ENCODE data around the gene KIF6.

KIF6 gene

GRCh38 chr6:39440039-39440426 lies 285.2 kb downstream of the KIF6 start:
- TF ChIP-seq ELF4 (IDR thresholded peaks at IDR 0.05), result no peak
- ChIA-PET CTCF (no interaction called here), POLR2A (no interaction called here)
- no peak for DNase-seq (ENCODE audit: extremely low spot score)

GRCh38 chr6:39439342-39440038 lies 285.7 kb downstream of the KIF6 start:
- TF ChIP-seq FOXK2 (IDR thresholded peaks at IDR 0.05), result no peak

DNA sequence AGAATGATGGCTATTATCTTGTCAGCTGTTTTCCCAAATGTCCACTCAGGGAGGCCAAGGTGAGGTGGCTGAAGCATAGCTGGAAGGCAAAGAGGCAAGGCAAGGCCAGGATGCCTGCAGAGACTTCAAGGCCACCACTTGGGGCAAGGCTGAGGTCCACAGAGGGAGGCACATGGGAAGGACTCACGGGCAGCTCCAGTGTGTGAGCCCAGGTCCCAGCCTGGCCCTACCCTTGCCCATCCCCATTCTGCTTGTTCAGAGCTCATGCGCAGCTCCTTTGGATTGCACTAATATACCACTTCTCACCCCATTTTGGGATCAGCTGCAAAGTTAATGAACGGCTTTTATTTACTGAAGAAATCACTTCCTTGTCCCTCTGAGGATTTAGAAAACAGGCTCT lies 291.6 kb downstream of the KIF6 start:
- POLR2A ChIA-PET, result no interaction called here
- TF ChIP-seq NFRKB (IDR thresholded peaks at IDR 0.05) (no peak), TARDBP (IDR thresholded peaks at IDR 0.05) (no peak), SP1 (IDR thresholded peaks at IDR 0.05) (no peak), ZNF384 (IDR thresholded peaks at IDR 0.05) (no peak), HDGF (IDR thresholded peaks at IDR 0.05; ENCODE audit: borderline replicate concordance) (no peak), LEF1 (IDR thresholded peaks at IDR 0.05; ENCODE audit: borderline replicate concordance) (no peak), CTBP1 (IDR thresholded peaks at IDR 0.05; ENCODE audit: borderline replicate concordance) (no peak), SUZ12 (IDR thresholded peaks at IDR 0.05) (no peak), L3MBTL2 (conservative IDR thresholded peaks at IDR 0.05) (no peak)
- CTCF ChIA-PET, result no interaction called here

More at GRCh38 chr6:39439342-39440038, 285.7 kb downstream of the KIF6 start:
- ChIA-PET POLR2A (no interaction called here), CTCF (no interaction called here)
- DNase-seq (ENCODE audit: extremely low spot score), result no peak

DNA sequence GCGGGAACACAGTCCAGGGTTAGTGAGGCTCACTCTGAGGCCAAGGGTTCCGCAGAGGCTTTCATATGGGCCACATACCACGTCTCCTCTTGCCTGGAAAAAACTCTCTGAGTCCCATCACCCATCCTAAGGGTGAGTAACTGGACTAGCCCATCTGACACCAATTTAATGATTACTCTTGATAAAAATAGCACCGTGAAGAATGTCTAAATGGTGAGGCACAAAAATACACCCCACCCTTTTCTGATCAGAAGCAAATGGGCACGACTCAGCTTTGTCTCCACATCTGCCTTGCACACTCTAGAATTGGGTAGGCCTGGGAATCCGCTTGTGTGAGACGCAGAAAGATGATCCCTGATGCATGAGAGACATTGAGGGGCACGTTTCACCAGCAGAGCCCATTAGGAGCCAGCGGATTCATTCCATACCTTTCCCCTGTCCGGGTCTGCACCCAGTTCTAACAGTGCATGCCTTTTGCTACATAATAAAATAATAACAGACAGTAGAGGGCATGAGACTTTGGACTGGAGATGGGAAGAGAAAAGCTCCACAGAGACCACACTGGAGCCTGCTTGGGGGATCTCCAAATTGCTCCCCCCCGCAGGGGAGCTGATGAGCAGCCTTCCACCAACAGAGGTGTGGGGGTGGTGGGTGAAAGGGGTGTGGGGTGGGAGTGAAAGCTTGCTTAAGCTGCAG lies 292.7 kb downstream of the KIF6 start:
- ChIA-PET CTCF (interaction anchor here (0.5 kb wide), 1 partner anchor 53 kb away, joined by 3 read pairs; no protein-coding TSS in a partner anchor), POLR2A (no interaction called here)
- no peak for TF ChIP-seq HDGF (IDR thresholded peaks at IDR 0.05; ENCODE audit: borderline replicate concordance)
- no peak for TF ChIP-seq L3MBTL2 (conservative IDR thresholded peaks at IDR 0.05)
- no peak for TF ChIP-seq ELF4 (IDR thresholded peaks at IDR 0.05)
- TF ChIP-seq ARNT (IDR thresholded peaks at IDR 0.05), result no peak
- TF ChIP-seq PKNOX1 (IDR thresholded peaks at IDR 0.05), result no peak
- no peak for TF ChIP-seq BHLHE40 (IDR thresholded peaks at IDR 0.05; ENCODE audit: borderline replicate concordance)
- no peak for TF ChIP-seq NFRKB (IDR thresholded peaks at IDR 0.05)
- TF ChIP-seq SP1 (IDR thresholded peaks at IDR 0.05), result no peak
- TF ChIP-seq ZNF384 (IDR thresholded peaks at IDR 0.05), result no peak
- no peak for TF ChIP-seq LEF1 (IDR thresholded peaks at IDR 0.05; ENCODE audit: borderline replicate concordance)
- no peak for TF ChIP-seq FOXM1 (IDR thresholded peaks at IDR 0.05; ENCODE audit: borderline replicate concordance)
- no peak for TF ChIP-seq SUZ12 (IDR thresholded peaks at IDR 0.05)
- no peak for TF ChIP-seq CTBP1 (IDR thresholded peaks at IDR 0.05; ENCODE audit: borderline replicate concordance)
- TF ChIP-seq FOXK2 (IDR thresholded peaks at IDR 0.05), result no peak
- TF ChIP-seq TARDBP (IDR thresholded peaks at IDR 0.05), result no peak
- TF ChIP-seq FOXA1 (IDR thresholded peaks at IDR 0.05), result no peak
- DNase-seq (ENCODE audit: extremely low spot score), result no peak

More for the DNA sequence above, 291.6 kb downstream of the KIF6 start:
- no peak for DNase-seq (ENCODE audit: extremely low spot score)

GRCh38 chr6:39430871-39431523 lies 294.2 kb downstream of the KIF6 start:
- CTCF ChIA-PET, result interaction anchor here (0.8 kb wide), 1 partner anchor 129 kb away, joined by 4 read pairs; no protein-coding TSS in a partner anchor
- DNase-seq (ENCODE audit: extremely low spot score), result no peak
- TF ChIP-seq FOXA1 (IDR thresholded peaks at IDR 0.05), result no peak
- TF ChIP-seq ELF4 (IDR thresholded peaks at IDR 0.05), result no peak
- TF ChIP-seq BHLHE40 (IDR thresholded peaks at IDR 0.05; ENCODE audit: borderline replicate concordance), result no peak
- no peak for TF ChIP-seq ZNF384 (IDR thresholded peaks at IDR 0.05)
- TF ChIP-seq PKNOX1 (IDR thresholded peaks at IDR 0.05), result no peak
- no peak for TF ChIP-seq L3MBTL2 (conservative IDR thresholded peaks at IDR 0.05)
- no peak for TF ChIP-seq ARNT (IDR thresholded peaks at IDR 0.05)
- no peak for TF ChIP-seq FOXK2 (IDR thresholded peaks at IDR 0.05)
- no peak for TF ChIP-seq NFRKB (IDR thresholded peaks at IDR 0.05)
- no peak for TF ChIP-seq SP1 (IDR thresholded peaks at IDR 0.05)
- TF ChIP-seq SUZ12 (IDR thresholded peaks at IDR 0.05), result no peak
- TF ChIP-seq LEF1 (IDR thresholded peaks at IDR 0.05; ENCODE audit: borderline replicate concordance), result no peak
- POLR2A ChIA-PET, result interaction anchor here (1.1 kb wide), 1 partner anchor 20 kb away, joined by 3 read pairs; no protein-coding TSS in a partner anchor

GRCh38 chr6:39430446-39430845 lies 294.8 kb downstream of the KIF6 start:
- CTCF ChIA-PET, result interaction anchor here (0.8 kb wide), 1 partner anchor 129 kb away, joined by 4 read pairs; no protein-coding TSS in a partner anchor
- DNase-seq (ENCODE audit: extremely low spot score), result no peak
- POLR2A ChIA-PET, result interaction anchor here (1.1 kb wide), 1 partner anchor 19 kb away, joined by 3 read pairs; no protein-coding TSS in a partner anchor
- TF ChIP-seq NFRKB (IDR thresholded peaks at IDR 0.05), result no peak
- TF ChIP-seq FOXM1 (IDR thresholded peaks at IDR 0.05; ENCODE audit: borderline replicate concordance), result no peak
- no peak for TF ChIP-seq SUZ12 (IDR thresholded peaks at IDR 0.05)
- no peak for TF ChIP-seq BHLHE40 (IDR thresholded peaks at IDR 0.05; ENCODE audit: borderline replicate concordance)
- no peak for TF ChIP-seq L3MBTL2 (conservative IDR thresholded peaks at IDR 0.05)
- no peak for TF ChIP-seq FOXA1 (IDR thresholded peaks at IDR 0.05)
- no peak for TF ChIP-seq TARDBP (IDR thresholded peaks at IDR 0.05)
- TF ChIP-seq FOXK2 (IDR thresholded peaks at IDR 0.05), result no peak
- no peak for TF ChIP-seq ARNT (IDR thresholded peaks at IDR 0.05)
- TF ChIP-seq HDGF (IDR thresholded peaks at IDR 0.05; ENCODE audit: borderline replicate concordance), result no peak
- no peak for TF ChIP-seq ZNF384 (IDR thresholded peaks at IDR 0.05)
- TF ChIP-seq CTBP1 (IDR thresholded peaks at IDR 0.05; ENCODE audit: borderline replicate concordance), result no peak
